Mammary epithelial cell (primary cell): ENCODE data around the gene ANK3.

Experiments used
- EZH2 ChIP-seq: IDR thresholded peaks from 2 replicates; pipeline ENCODE4 v1.6.1; 2012; ENCODE audit warnings: low read length, inconsistent platforms, borderline replicate concordance
- TF ChIP-seq, protein P1 (sequence below), 2 donors: IDR thresholded peaks in 1 of 2; conservative IDR thresholded peaks in 1 of 2; 2 replicates each; pipeline ENCODE4 v1.5.1; 2011 to 2012; ENCODE audit warnings: inconsistent platforms in 2 of 2, low read length in 2 of 2, mild to moderate bottlenecking in 2 of 2, control low read depth in 1 of 2, low read depth in 1 of 2; ENCODE audit not compliant: insufficient read depth in 1 of 2; ENCODE audit errors: extremely low read depth in 1 of 2

DNA sequence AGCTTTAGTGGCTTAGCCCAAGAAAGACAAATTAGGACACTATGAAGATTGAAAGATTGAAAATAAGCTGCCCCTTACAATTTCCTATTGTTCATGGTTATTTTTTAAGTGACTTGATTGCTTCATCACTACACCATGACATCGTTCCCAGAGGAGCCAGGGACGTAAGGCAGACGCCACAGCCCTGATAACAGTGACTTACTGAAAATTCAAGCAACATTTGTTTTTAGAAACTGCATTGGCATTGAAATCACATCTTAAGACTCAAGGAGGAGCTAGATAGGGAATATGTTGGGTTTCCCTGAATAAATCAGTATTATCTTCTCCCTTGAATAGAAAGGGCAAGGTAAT lies 38.7 kb upstream of the ANK3 start:
- TF ChIP-seq EZH2, result no peak
- TF ChIP-seq, protein P1, sequence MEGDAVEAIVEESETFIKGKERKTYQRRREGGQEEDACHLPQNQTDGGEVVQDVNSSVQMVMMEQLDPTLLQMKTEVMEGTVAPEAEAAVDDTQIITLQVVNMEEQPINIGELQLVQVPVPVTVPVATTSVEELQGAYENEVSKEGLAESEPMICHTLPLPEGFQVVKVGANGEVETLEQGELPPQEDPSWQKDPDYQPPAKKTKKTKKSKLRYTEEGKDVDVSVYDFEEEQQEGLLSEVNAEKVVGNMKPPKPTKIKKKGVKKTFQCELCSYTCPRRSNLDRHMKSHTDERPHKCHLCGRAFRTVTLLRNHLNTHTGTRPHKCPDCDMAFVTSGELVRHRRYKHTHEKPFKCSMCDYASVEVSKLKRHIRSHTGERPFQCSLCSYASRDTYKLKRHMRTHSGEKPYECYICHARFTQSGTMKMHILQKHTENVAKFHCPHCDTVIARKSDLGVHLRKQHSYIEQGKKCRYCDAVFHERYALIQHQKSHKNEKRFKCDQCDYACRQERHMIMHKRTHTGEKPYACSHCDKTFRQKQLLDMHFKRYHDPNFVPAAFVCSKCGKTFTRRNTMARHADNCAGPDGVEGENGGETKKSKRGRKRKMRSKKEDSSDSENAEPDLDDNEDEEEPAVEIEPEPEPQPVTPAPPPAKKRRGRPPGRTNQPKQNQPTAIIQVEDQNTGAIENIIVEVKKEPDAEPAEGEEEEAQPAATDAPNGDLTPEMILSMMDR (conservative IDR thresholded peaks at IDR 0.05 in 1 of 2, IDR thresholded peaks at IDR 0.05 in 1 of 2; ENCODE audit: extremely low read depth in 1 of 2, insufficient read depth in 1 of 2, low read depth in 1 of 2, low read length in 2 of 2), result no peak
